Peyer's patch (tissue), 4 donors: ENCODE data around the gene SLC25A25.

Experiments
- CTCF ChIP-seq, 6 experiments: fragments of 450-650 bp in 4 of 6; fragments of 200-600 bp in 2 of 6; sonication (generic) in 1 of 6; IDR thresholded peaks; one replicate each; pipeline ENCODE4 v1.5.1; 2017 to 2019; ENCODE audit warnings: antibody characterized with exemption in 6 of 6, mild to moderate bottlenecking in 3 of 6, moderate library complexity in 1 of 6
- POLR2A ChIP-seq, 2 donors: fragments of 450-650 bp; IDR thresholded peaks; one replicate each; pipeline ENCODE4 v1.5.1; 2017; ENCODE audit warnings: antibody characterized with exemption in 2 of 2, mild to moderate bottlenecking in 2 of 2, moderate library complexity in 2 of 2

- no peak for TF ChIP-seq CTCF (IDR thresholded peaks at IDR 0.05)
- TF ChIP-seq POLR2A (IDR thresholded peaks at IDR 0.05): no peak
These were observed 80.5 kb downstream of the SLC25A25 start for GRCh38 chr9:128148509-128149000.
